ENCODE measurements around the gene RHOT2. TPM values are rescaled to one million over a fixed set of nuclear protein-coding genes. Genes with fewer than 3 reads are reported as not detected.
A peak's percentile ranks its signal among the peaks of the same experiment; 100 is the strongest.

The RHOT2 gene
- total and polyA plus RNA-seq, 9 of the 15 experiments (the other 6 are each of a cell fraction or from before 2014, with no cell fraction given), result 5.0 to 373 (median 112) TPM

GRCh38 chr16:670485-671352 is 2.8 kb downstream of the RHOT2 start:
- FAIRE-seq (no peak), DNase-seq (ENCODE audit: extremely low read depth in 1 of 4, low spot score in 3 of 4) (no peak), ATAC-seq (no peak)
- H3K27ac ChIP-seq (ENCODE audit: extremely low read depth, low read depth, low read length), result no peak overlapping the region
- H3K4me3 ChIP-seq, result no peak overlapping the region
- H3K27me3 ChIP-seq (ENCODE audit: control insufficient read depth in 2 of 2, insufficient read depth in 2 of 2, low read length in 2 of 2), result no peaks in the 10 kb centered on the region
- no peaks in the 10 kb centered on the region for H3K9me1 ChIP-seq (ENCODE audit: control insufficient read depth, insufficient read depth, low read length)
- no peak for TF ChIP-seq LCOR (CRISPR knock-in tag; IDR thresholded peaks at IDR 0.05)
- TF ChIP-seq POLR2G (IDR thresholded peaks at IDR 0.05; ENCODE audit: low read depth, low read length), result peak; percentile 49; the same call in 1 of the 2 replicates
- TF ChIP-seq KAT7 (CRISPR knock-in tag; IDR thresholded peaks at IDR 0.05; ENCODE audit: borderline replicate concordance), result no peak
- TF ChIP-seq RBFOX2 (IDR thresholded peaks at IDR 0.05; ENCODE audit: low read depth, low read length), result peak; percentile 48
- 0 out of 2 replicates have a peak, but pooled peaks have one; percentile 20 for TF ChIP-seq HNRNPL (IDR thresholded peaks at IDR 0.05; ENCODE audit: low read depth, low read length)
- H3K79me2 ChIP-seq (ENCODE audit: control insufficient read depth, insufficient read depth, low read length), result peaks cover 28% of the 10 kb centered on the region
- no peak overlapping the region for H3K4me2 ChIP-seq (ENCODE audit: insufficient read depth, low read length)
- intact Hi-C loops (cut with micrococcal nuclease) (no loop called here), in situ Hi-C loops (cut with MboI) (loop anchor here (10.0 kb wide), 1 partner anchor 276 kb away; the partner anchor contains the start of gene NME4)
- peak overlapping the region in 1 of 2 experiments; percentile 98; a peak in 2 of 4 replicates for H3K9ac ChIP-seq (ENCODE audit: insufficient read depth in 1 of 2, low read depth in 2 of 2, low read length in 2 of 2)
- 0 out of 2 replicates have a peak, but pooled peaks cover 4% of the 10 kb centered on the region for H4K20me1 ChIP-seq (replicated peaks; ENCODE audit: control insufficient read depth, insufficient read depth, low read length)
- no TSS peak for BruUV-seq (replicated peaks)
- WGBS (ENCODE audit: insufficient coverage, low coverage, missing lambda C conversion rate), result 92% methylated on average over 17 of the region's 52 CpGs
- H3K36me3 ChIP-seq (ENCODE audit: control insufficient read depth, insufficient read depth, low read length), result peaks cover 60% of the 10 kb centered on the region
- no peak overlapping the region for H2AFZ ChIP-seq (ENCODE audit: low read depth, low read length)
- H3K4me1 ChIP-seq (replicated peaks in 1 of 2; ENCODE audit: control insufficient read depth in 2 of 2, insufficient read depth in 2 of 2, low read length in 2 of 2), result peaks cover 24 to 98% of the 10 kb centered on the region in 2 experiments
- ChIA-PET CTCF (ENCODE audit: low intra/inter-chr PET ratio) (no interaction called here), POLR2A (interaction anchor here (0.5 to 1.1 kb wide), 3 partner anchors 82 to 128 kb away, joined by 3 read pairs; no protein-coding TSS in a partner anchor)
- no peaks in the 10 kb centered on the region for H3K9me3 ChIP-seq (replicated peaks; ENCODE audit: control insufficient read depth, insufficient read depth, low read depth, low read length)

Data from K562 (cell line).